Stimulated activated CD4-positive, alpha-beta T cell treated with anti-CD3 and anti-CD28 coated beads, Interleukin-4, amount 100 ng/mL, for 4 hours (primary cell): Measurements from ENCODE around the gene INPPL1.
A peak's percentile ranks its signal among the peaks of the same experiment; 100 is the strongest.
"Not testable (repeated sequence)": the region's sequence is repeated elsewhere in the genome, so short reads cannot be mapped to it uniquely, and the experiment has no call there.

ENCODE experiments used
- DNase-seq, 2 experiments: peaks; one replicate each; pipeline ENCODE4 v3.0.0-alpha.2; 2020

INPPL1 gene

GRCh38 chr11:72224564-72225410 lies at the start of gene INPPL1:
TSS of gene INPPL1 (plus strand) at chr11:72224767. CDS start at chr11:72224985, 218 bp downstream.
- DNase-seq, result peak; percentile 25 to 51

GRCh38 chr11:72177656-72178055 lies 46.9 kb upstream of the INPPL1 start:
- no peak for DNase-seq

GRCh38 chr11:72179049-72179803 lies 45.3 kb upstream of the INPPL1 start:
- no peak for DNase-seq

- DNase-seq, result no peak
Measured at GRCh38 chr11:72179804-72180396, 44.7 kb upstream of the INPPL1 start.

GRCh38 chr11:72180892-72181552 lies 43.5 kb upstream of the INPPL1 start:
- DNase-seq, result not testable (repeated sequence)

GRCh38 chr11:72181553-72181958 lies 43.0 kb upstream of the INPPL1 start:
- not testable (repeated sequence) for DNase-seq

GRCh38 chr11:72188267-72188666 lies 36.3 kb upstream of the INPPL1 start:
- no peak for DNase-seq

GRCh38 chr11:72189455-72190250 lies 34.9 kb upstream of the INPPL1 start:
- DNase-seq, result no peak

- DNase-seq, result no peak
Measured at GRCh38 chr11:72190631-72191071, 33.9 kb upstream of the INPPL1 start.

GRCh38 chr11:72191961-72192381 lies 32.6 kb upstream of the INPPL1 start, which contains the start of gene FOLR1:
TSS of gene FOLR1 (plus strand) at chr11:72192140. CDS start at chr11:72192174, 34 bp downstream.
- no peak for DNase-seq

GRCh38 chr11:72195518-72196270 lies 28.9 kb upstream of the INPPL1 start:
- no peak for DNase-seq

GRCh38 chr11:72201445-72201844 lies 23.1 kb upstream of the INPPL1 start:
- DNase-seq, result not testable (repeated sequence)

- no peak for DNase-seq
Measured at GRCh38 chr11:72202571-72202970, 22.0 kb upstream of the INPPL1 start.

GRCh38 chr11:72203163-72203562 lies 21.4 kb upstream of the INPPL1 start:
- no peak for DNase-seq

- DNase-seq, result no peak
Measured at GRCh38 chr11:72204886-72205285, 19.7 kb upstream of the INPPL1 start.

- not testable (repeated sequence) for DNase-seq
Measured at GRCh38 chr11:72206794-72207193, 17.8 kb upstream of the INPPL1 start.

GRCh38 chr11:72208281-72208680 lies 16.3 kb upstream of the INPPL1 start:
- DNase-seq, result no peak

- DNase-seq, result no peak
Measured at GRCh38 chr11:72209101-72209500, 15.5 kb upstream of the INPPL1 start.

- DNase-seq, result no peak
Measured at GRCh38 chr11:72216638-72217037, 7.9 kb upstream of the INPPL1 start, which contains the start of gene FOLR2. TSS of gene FOLR2 (plus strand) at chr11:72216794. CDS start at chr11:72218585, 1,791 bp downstream.

- no peak for DNase-seq
Measured at GRCh38 chr11:72217841-72218240, 6.7 kb upstream of the INPPL1 start.

- no peak for DNase-seq
Measured at GRCh38 chr11:72218251-72218745, 6.3 kb upstream of the INPPL1 start.
